GM12878 (cell line): ENCODE measurements around the gene HCRT. TPM values are rescaled to one million over a fixed set of nuclear protein-coding genes. Genes with fewer than 3 reads are reported as not detected.
A peak's percentile ranks its signal among the peaks of the same experiment; 100 is the strongest.

Source experiments
- BMI1 ChIP-seq: fragments of 450-650 bp; IDR thresholded peaks from 2 replicates; pipeline ENCODE4 v1.6.1; 2016; ENCODE audit warnings: mild to moderate bottlenecking, moderate library complexity, borderline replicate concordance
- CREB1 ChIP-seq: IDR thresholded peaks from 2 replicates; pipeline ENCODE4 v1.6.1; 2012; ENCODE audit warnings: low read depth, mild to moderate bottlenecking, inconsistent platforms
- IRF3 ChIP-seq: fragments of 450-650 bp; IDR thresholded peaks from 2 replicates; pipeline ENCODE4 v1.6.1; 2014; ENCODE audit warnings: mild to moderate bottlenecking
- KLF5 ChIP-seq: fragments of 450-650 bp; IDR thresholded peaks from 2 replicates; pipeline ENCODE4 v1.6.1; 2014; ENCODE audit warnings: mild to moderate bottlenecking; ENCODE audit not compliant: partially characterized antibody
- MEF2B ChIP-seq: fragments of 450-650 bp; IDR thresholded peaks from 2 replicates; pipeline ENCODE4 v1.6.1; 2018; ENCODE audit warnings: mild to moderate bottlenecking, moderate library complexity; ENCODE audit not compliant: partially characterized antibody, poor library complexity, severe bottlenecking
- MXI1 ChIP-seq: fragments of 150-350 bp; IDR thresholded peaks from 2 replicates; pipeline ENCODE4 v1.6.1; 2011; ENCODE audit warnings: low read depth, mild to moderate bottlenecking, inconsistent platforms, low read length, improper control_type of control experiment
- MYC ChIP-seq: IDR thresholded peaks from 2 replicates; pipeline ENCODE4 v1.6.1; 2011; ENCODE audit warnings: mild to moderate bottlenecking, low read length, moderate library complexity, inconsistent platforms; ENCODE audit not compliant: insufficient read depth, insufficient replicate concordance, insufficient read length, severe bottlenecking
- POU2F2 ChIP-seq: IDR thresholded peaks from 3 replicates; pipeline ENCODE4 v1.6.1; 2011; ENCODE audit warnings: low read depth, mild to moderate bottlenecking, low read length, borderline replicate concordance
- PRDM15 ChIP-seq: fragments of 450-650 bp; formaldehyde crosslinking; IDR thresholded peaks from 2 replicates; pipeline ENCODE4 v1.4.0; 2020; ENCODE audit warnings: mild to moderate bottlenecking, moderate library complexity
- RFX5 ChIP-seq: IDR thresholded peaks from 2 replicates; pipeline ENCODE4 v1.6.1; 2011; ENCODE audit warnings: low read depth, low read length, improper control_type of control experiment
- SKIL ChIP-seq: fragments of 450-650 bp; IDR thresholded peaks from 2 replicates; pipeline ENCODE4 v1.6.1; 2017; ENCODE audit warnings: mild to moderate bottlenecking, low read depth, inconsistent platforms; ENCODE audit not compliant: poor library complexity, severe bottlenecking
- SMAD1 ChIP-seq: fragments of 450-650 bp; IDR thresholded peaks from 2 replicates; pipeline ENCODE4 v1.6.1; 2018; ENCODE audit warnings: mild to moderate bottlenecking, low read depth; ENCODE audit not compliant: partially characterized antibody
- SP1 ChIP-seq: IDR thresholded peaks from one replicate; pipeline ENCODE4 v1.6.1; 2011; ENCODE audit warnings: low read depth, low read length
- SUPT20H ChIP-seq: IDR thresholded peaks from 2 replicates; pipeline ENCODE4 v1.6.1; 2011; ENCODE audit warnings: low read depth, mild to moderate bottlenecking, low read length, moderate library complexity, borderline replicate concordance; ENCODE audit not compliant: control insufficient read depth
- TBL1XR1 ChIP-seq: IDR thresholded peaks from 2 replicates; pipeline ENCODE4 v1.6.1; 2012; ENCODE audit warnings: low read depth, low read length, improper control_type of control experiment
- polyA plus RNA-seq, 11 experiments: library from polyadenylated mRNA; depleted of rRNA in 4 of 11; unstranded in 6 of 11; stranded (reverse) in 5 of 11; fragments of >200 nt; fragmentation: Nextera tagmentation in 4 of 11; fragmentation: Illumina TruSeq in 1 of 11; extraction: Ambion mirVana in 4 of 11; extraction: Trizol in 1 of 11; gene quantifications; 1 replicate in 1 of 11; 2 replicates in 10 of 11; pipeline versions ENCODE4 v1.2.1 to v1.2.3, GENCODE V29; 2011 to 2016; ENCODE audit warnings: inconsistent platforms in 2 of 11, missing spikeins in 2 of 11, low read depth in 1 of 11
- total RNA-seq, 4 experiments: library from RNA; depleted of rRNA in 3 of 4; stranded (reverse); fragments of >200 nt in 3 of 4; fragmentation: Illumina TruSeq in 1 of 4; extraction: Trizol in 1 of 4; gene quantifications; 2 replicates each; pipeline versions ENCODE4 v1.2.1 to v1.2.3, GENCODE V29; 2013 to 2021
- TF ChIP-seq, protein P1 (sequence below): fragments of 450-650 bp; IDR thresholded peaks from 2 replicates; pipeline ENCODE4 v1.6.1; 2017; ENCODE audit warnings: mild to moderate bottlenecking
- TF ChIP-seq, protein P2 (sequence below): IDR thresholded peaks from 2 replicates; pipeline ENCODE4 v1.6.1; 2011; ENCODE audit warnings: borderline replicate concordance, low read depth, mild to moderate bottlenecking, moderate library complexity, mixed read lengths, low read length; ENCODE audit not compliant: insufficient read depth; ENCODE audit errors: extremely low read length

HCRT gene
- total and polyA plus RNA-seq, 10 of the 15 experiments (the other 5 are each of a cell fraction or from before 2014, with no cell fraction given), result 0.41 TPM; not detected in 9

- TF ChIP-seq, protein P1, sequence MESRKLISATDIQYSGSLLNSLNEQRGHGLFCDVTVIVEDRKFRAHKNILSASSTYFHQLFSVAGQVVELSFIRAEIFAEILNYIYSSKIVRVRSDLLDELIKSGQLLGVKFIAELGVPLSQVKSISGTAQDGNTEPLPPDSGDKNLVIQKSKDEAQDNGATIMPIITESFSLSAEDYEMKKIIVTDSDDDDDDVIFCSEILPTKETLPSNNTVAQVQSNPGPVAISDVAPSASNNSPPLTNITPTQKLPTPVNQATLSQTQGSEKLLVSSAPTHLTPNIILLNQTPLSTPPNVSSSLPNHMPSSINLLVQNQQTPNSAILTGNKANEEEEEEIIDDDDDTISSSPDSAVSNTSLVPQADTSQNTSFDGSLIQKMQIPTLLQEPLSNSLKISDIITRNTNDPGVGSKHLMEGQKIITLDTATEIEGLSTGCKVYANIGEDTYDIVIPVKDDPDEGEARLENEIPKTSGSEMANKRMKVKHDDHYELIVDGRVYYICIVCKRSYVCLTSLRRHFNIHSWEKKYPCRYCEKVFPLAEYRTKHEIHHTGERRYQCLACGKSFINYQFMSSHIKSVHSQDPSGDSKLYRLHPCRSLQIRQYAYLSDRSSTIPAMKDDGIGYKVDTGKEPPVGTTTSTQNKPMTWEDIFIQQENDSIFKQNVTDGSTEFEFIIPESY, result no peak
- TF ChIP-seq MXI1 (0 out of 2 replicates have a peak, but pooled peaks have one; percentile 64), RFX5 (no peak), SKIL (no peak), SMAD1 (no peak), SUPT20H (no peak), IRF3 (no peak), PRDM15 (CRISPR knock-in tag) (no peak), CREB1 (no peak), SP1 (no peak), MEF2B (peak; percentile 18), TBL1XR1 (no peak), MYC (no peak), BMI1 (no peak), POU2F2 (no peak), KLF5 (peak; percentile 77)
- TF ChIP-seq, protein P2, sequence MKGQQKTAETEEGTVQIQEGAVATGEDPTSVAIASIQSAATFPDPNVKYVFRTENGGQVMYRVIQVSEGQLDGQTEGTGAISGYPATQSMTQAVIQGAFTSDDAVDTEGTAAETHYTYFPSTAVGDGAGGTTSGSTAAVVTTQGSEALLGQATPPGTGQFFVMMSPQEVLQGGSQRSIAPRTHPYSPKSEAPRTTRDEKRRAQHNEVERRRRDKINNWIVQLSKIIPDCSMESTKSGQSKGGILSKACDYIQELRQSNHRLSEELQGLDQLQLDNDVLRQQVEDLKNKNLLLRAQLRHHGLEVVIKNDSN, result no peak
These were observed 1.2 kb downstream of the HCRT start (continued) for GRCh38 chr17:42183741-42184711.
